ENCODE measurements around the gene TLE4.

The TLE4 gene

DNA sequence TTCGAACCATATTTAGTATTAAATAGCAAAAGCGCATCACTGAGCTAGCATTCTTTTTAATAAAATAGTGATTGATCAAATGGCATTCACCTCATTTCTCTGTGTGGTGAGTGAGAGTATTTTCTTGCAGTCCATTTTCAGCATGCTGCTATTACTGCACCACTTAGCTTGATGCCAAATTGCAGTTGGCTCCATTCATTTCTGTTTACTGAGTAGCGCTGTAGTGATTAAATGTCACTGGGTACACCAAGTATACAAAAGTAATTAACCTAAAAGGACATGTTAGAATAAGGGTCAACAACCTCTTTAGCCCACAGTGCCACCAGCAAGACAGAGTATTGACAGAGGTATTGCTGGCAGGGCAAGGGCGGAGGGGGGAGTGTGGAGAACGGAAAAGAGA lies 122.0 kb downstream of the TLE4 start:
- no peak for DNase-seq (ENCODE audit: low spot score)

DNA sequence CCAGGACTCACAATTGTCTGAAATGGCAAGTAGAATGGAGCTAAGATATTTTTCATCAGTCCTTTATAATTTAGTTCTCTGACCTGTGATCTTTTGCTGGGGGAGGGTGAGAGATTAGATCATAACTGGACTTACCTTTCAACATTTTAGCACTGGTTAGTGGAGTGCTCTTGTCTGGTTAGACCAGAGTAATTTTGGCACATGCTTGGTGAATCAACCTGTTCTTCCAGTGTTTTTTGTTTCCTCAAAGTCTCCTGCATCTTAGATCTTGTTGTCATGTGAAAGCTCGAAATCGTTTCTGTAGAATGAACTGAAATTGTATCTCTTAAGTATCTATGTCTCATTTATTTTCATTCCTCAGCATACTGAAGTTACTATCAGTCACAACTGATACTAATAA lies 122.4 kb downstream of the TLE4 start:
- no peak for DNase-seq (ENCODE audit: low spot score)

DNA sequence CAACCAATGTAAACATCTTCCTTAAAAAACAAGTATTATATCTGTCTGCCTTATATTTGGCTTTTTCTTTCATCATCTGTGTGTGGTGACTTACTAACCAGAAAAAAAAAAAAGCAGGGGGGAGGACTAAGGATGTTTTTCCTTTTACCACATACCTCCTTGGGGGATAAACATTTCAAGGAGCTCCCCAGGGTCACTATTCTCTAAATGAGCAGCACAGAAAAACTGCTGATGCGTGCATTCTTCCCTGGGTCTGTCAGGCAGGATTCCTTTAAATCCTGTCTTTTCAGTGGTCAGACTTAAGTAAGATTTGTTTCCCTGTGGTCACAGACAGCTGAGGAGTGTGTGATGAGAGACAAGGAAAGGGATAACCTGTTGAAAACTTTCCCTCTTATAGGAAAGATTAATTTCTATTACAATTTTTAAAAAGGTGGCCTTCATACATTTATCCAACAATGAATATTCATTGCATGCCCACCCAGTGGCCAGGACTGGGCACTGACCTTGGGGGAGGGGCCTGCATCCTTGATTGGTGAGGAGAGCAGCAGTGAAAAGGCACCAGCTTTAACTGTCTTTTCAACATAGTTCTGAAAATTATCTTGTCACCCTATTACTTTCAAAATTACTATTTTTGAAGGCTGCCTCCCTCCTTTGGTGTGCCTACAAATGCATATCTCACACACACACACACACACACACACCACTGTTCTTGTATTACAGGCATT lies 123.1 kb downstream of the TLE4 start:
- DNase-seq (ENCODE audit: low spot score) = no peak

DNA sequence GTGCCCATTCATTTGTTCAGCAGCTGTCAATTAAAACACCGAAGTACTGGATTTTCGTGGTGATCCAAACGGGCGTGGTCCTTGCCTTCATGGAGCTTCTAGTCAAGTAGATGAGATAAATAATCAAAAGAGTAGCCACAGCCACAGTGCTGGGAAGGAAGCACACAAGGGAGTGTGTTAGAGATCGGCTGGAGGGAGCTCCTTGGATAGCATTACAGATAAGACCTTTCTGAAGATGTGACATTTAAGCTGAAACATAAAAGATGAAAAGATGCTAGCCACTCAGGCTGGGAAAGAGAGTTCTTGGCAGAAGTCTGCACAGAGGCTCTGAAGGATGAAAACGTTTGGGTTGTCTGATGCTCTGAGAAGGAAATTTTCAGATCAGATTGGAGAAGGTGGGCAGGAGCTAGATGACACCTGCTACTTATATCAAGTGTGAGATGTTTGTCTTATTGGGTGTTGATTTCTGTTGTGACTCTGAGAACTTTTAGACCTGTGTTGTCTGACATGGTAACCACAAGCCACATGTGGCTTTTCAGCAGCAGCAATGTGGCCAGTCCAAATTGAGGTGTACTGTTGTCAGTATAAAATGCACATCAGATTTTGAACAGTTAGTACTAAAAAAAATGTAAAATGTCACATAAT lies 123.9 kb downstream of the TLE4 start:
- no peak for DNase-seq (ENCODE audit: low spot score)

DNA sequence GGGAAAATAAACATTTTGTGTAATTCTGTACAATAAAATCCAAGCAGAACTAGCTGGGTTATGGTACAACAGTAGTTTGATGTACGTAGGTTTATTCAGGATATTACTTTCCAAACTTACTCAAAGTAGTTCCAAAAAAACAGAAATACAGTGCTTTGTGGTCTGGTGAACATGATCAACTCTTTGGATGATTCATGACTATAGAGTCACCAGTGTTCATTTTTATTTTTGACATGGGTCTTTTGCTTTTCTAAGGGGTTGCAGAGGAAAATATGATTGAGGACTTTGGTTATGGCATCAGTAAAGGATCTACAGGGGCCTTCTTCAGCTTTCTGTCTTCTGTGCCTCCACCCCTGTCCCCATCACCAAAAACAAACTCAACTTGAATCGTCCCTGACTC lies 127.2 kb downstream of the TLE4 start:
- DNase-seq (ENCODE audit: low spot score) = no peak

DNA sequence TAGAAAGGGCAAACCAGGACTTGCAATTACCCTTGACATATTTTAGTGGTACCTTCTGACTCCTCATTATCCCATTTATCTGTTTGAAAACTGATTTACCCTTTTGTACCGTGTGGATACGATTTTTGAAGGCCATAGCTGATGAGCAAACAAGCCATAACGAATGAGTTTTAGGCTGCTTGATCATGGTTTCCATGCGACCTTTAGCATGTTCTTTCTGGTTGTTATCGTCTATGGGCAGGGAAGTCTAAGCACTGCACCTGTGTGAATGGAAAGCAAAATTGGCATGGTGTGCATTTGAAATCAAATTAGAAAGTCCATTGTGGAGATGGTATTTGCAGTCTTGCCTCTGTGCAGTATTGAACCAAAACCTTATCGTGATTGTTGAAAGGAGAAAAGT lies 127.7 kb downstream of the TLE4 start:
- no peak for DNase-seq (ENCODE audit: low spot score)

DNA sequence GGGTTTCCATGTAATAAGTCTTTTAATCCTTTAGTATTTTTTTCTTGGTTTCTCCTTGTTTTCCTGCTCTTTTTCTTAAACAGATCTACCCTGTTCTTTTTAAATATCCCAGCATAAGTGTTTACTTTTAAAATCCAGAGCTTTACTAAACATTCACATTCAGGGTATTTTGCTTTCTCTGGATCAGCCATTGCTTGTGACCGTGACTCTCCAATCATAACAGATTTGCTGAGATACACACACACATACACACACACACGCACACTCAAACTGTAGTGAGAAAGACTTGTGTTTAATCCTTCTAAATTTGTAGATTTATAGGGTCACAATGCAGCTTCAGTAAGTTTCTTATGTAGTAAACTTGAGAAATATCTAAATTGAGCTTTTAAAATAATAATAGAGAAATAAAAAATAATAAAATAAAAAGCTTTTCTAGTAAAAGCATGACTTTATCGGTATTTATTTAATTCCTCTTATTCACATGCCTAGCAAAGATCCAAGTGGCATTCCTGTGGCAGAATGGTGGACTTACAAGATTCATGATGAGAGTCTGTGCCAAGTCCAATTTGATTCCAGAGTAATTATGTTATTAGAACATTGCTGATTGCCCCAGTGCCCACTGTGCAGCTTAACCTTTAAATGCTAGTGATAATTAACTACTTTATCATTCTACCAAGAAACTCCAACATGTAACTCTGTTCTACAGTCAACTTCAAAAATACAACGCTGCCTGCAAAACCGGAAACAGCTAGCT lies 129.0 kb downstream of the TLE4 start:
- DNase-seq (ENCODE audit: low spot score) = no peak

DNA sequence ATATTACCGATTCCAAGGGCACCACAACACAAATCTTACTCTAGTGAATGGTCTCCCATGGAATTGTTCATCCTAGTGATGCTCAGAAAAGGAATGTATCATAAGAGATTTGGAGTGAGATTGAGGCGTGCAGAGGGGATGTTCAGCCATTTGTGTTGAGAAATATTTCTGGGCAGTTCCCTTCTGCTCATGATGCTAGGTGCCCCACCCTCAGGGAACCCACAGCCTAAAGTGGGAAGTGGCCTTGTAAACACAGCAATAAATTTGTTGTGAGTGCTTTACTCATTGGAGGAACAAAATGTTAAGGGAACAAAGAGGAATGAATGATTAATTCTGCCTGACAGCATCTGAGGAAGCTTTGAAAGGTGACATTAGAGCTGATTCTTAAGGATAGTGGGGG lies 129.9 kb downstream of the TLE4 start:
- no peak for DNase-seq (ENCODE audit: low spot score)

DNA sequence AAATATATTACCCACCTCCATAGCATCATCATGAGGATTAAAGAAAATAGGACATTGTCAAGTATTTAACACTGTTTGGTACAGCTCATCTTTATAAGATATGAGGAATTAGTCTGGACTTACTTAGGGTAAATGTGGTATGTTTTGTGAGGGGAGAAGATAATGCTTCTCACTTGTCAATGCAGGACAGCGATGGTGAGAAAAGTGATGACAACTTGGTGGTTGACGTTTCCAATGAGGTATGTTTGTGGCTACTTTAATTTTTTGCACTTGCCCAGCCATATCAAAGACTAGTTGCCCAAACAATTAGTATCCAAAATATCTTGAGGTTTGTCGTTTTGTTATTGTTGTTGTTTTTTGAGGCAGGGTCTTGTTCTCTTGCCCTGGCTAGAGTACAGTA lies 133.9 kb downstream of the TLE4 start:
- DNase-seq (ENCODE audit: low spot score) = no peak

DNA sequence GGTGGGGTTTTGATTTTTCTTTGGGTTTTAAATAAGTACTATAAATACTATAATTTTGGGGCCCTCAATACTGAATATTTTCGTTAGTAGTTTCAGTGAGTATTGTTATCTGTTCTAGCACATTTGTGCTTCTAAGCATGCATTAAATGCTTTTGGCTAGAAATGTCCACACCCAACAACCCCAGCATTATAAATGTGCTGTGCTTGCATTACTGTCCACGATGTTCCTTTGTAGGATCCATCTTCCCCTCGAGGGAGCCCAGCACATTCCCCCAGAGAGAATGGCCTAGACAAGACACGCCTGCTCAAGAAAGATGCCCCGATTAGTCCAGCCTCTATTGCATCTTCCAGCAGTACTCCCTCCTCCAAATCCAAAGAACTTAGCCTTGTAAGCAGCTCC lies 134.7 kb downstream of the TLE4 start:
- no peak for DNase-seq (ENCODE audit: low spot score)

DNA sequence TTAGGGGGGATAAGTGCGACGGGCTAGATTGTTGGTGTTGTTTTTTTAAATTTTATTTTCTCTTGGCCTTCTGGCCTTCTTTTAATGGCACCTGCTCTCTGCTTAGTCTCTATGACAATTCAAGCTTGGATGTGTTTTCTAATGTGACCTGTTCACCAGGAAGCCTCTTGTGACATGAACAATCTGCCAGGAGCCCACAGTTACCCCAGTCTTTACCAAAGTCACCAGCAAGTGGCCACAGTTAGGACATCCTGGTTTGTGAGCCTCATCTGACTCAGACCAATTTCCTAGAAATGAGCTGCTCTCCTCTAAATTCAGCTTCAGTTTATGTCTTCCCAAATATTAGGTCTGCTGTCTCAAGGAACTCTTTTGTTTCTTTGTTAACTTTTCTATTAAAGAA lies 135.8 kb downstream of the TLE4 start:
- no peak for DNase-seq (ENCODE audit: low spot score)

DNA sequence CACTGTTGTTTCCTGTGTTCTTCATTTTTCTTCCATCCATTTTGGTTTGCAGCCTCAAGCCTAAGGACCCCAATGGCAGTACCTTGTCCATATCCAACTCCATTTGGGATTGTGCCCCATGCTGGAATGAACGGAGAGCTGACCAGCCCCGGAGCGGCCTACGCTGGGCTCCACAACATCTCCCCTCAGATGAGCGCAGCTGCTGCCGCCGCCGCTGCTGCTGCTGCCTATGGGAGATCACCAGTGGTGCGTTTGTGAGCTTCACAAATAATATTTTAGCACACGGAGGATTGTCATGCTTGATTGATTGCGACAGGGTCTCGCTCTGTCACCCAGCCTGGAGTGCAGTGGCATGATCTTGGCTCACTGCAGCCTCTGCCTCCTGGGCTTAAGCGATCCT lies 136.8 kb downstream of the TLE4 start:
- no peak for DNase-seq (ENCODE audit: low spot score)

DNA sequence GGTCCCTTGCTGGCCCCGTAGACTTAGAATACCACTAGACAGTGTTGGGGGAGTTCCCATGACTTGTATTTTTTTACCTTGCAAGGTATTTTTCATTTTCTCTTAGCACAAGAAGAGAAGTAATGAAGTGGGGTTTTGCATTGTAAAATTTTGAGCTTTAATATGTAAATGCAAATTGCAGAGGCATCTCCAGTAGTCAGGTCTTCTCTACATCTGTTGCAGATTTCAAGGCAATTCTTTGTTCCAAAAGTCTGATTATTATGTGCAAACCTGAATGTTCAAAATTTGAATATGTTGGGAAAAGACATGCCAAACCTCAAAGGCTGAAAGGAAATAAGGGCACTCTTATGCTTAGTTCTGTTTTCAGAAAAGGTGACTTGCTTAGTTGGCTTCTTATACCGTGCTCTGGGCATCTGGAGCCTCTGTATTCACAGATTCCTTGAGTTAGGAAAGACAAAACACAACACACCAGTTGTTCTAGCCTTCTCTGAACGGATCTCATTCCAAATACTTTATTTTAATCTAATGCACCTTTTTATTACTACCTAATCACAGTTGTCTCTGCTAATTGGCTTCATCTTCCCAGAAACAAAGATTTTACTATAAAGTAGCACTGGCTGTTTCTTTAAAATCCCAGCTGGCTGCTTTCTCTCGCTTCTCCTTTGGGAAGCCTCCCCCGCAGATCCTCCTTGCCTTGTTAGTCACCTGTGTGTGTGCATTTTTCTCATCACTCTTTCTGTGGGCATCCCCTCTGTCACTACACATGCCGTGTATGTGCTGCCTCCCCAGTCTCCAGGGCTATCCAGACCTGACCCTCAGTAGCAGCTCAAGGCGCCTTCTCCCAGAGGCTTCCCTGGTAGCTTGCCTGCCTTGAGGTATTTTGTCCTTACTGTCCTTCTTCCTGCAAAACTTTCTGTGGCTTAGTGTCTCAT lies 138.2 kb downstream of the TLE4 start:
- no peak for DNase-seq (ENCODE audit: low spot score)

DNA sequence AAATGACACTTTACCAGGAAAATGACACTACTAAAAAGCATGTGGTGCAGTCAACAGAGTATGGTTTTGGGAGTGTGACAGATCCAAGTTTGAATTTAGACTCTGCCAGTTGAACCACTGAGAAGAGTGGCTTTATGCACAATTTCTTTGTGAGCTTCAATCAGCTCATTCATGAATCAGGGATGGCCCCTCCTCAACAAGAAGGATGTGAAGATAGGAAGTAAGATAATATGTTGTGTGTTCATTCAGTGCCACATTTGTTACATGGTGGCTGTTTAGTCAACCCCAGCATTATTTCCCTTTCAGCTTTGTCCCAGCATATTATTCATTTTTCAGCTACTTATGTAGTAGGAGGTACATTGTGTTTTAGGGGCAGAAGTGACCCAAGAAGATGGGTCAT lies 140.1 kb downstream of the TLE4 start:
- DNase-seq (ENCODE audit: low spot score) = no peak

DNA sequence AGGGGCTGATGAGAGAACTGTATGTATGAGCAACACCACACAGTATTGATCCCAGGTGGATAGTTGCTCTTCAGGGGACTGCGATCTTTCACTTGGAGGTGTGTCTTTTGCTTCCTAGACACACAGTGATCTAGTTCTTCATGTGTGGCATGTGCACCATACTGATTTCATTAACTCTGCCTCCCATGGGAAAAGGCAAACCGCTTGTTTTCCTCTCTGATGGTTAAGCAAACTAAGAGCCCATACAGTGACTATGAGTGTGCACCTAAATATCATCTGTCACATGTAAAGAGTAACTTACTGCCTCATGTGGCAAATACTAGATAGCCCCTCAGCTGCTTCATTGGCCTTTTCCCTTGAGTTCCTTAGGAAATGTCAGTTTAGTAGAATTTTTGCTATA lies 147.3 kb downstream of the TLE4 start:
- DNase-seq (ENCODE audit: low spot score) = no peak

DNA sequence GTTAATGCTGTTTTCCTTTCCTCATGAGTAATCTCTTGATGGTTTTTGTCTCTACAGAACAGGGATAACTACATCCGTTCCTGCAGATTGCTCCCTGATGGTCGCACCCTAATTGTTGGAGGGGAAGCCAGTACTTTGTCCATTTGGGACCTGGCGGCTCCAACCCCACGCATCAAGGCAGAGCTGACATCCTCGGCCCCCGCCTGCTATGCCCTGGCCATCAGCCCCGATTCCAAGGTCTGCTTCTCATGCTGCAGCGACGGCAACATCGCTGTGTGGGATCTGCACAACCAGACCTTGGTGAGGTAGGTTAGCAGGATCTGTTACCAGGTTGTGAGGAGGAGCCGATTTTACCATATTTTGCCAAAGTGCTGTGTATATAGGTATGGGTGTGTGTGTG lies 148.2 kb downstream of the TLE4 start:
- DNase-seq (ENCODE audit: low spot score) = no peak

DNA sequence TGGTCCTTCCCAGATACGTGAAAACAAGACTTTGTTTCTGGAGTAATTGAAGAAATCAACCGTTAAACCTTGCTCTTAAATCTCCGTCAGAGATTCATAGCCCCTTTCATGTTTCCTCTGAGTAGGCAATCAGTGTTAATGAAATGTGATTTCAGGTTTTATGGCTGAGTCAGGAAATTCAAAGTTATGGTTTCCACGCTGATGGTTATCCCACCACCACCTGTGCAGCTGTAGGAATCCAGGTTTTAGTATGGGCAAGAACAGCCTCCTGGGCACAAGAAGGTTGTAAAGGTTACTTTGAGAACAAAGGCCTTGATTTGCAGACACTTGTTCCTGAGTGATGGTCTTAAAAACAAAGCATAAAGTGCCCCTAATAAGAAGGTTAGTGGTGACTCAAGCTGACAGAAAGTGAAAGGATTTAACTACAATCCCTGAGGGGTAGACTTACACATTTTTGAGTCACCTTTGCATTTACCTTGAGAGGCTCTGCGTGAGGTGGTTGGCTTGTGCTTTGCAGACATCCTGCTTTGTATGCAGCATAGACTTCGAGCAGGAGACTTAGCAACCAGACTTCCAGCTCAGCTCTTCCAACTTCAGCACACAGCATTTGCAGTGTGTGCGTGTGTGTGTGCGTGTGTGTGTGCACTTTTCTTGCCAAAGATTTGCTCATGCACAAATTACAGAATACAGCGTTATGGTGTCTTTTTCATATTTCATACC lies 159.6 kb downstream of the TLE4 start:
- no peak for DNase-seq (ENCODE audit: low spot score)

DNA sequence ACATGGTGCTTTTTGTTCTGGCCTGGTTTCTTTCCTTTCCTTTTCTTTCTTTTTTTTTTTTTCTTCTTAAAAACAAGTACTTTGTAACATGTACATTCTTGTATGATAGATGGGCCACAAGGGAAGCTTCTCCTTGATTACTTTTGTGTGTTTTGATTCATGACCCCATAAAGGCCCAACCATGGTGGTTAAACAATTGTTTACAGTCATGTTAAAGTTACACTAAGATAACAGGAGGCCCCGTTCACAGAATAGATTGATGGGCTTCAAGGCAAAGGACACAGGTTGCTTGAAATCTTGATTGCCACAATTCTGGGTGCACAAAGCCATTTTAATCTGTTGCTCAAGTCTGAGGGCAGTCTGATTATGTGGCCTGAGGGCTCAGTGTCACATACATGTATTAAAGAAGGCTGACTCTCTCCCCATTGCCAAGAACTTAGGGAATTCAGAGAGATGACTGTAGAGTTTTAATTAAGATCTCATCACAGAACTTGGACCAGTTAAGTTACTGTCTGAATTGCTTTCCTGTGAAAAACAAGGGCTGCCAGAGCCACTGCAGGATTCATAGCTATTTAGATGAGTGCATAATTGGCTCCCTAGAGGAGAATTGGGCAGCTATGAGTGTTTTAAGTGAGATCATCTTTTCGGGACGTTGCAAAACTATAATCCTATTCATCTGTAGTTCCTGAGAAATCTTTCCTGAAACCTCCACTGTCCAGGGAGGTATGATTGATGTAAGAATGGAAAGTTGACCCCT lies 163.4 kb downstream of the TLE4 start:
- no peak for DNase-seq (ENCODE audit: low spot score)

DNA sequence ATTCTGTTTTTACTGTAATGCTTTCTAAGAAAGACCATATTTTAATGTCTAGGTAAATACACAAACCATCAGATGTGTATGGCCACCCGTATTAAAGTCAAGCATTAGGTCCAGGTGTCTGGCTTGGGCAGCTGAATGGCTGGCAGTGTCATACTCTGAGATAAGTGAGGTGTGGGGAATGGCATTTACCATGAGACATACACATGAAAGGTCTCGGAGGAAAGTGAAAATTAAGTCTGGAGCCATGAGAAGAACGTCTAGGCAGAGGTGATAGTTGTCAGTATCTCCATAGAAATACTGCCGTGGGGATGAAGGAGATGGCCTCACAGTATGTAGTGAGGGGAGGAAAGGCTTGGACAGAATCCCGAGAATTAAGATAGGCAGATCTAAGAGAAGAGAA lies 164.3 kb downstream of the TLE4 start:
- no peak for DNase-seq (ENCODE audit: low spot score)

DNA sequence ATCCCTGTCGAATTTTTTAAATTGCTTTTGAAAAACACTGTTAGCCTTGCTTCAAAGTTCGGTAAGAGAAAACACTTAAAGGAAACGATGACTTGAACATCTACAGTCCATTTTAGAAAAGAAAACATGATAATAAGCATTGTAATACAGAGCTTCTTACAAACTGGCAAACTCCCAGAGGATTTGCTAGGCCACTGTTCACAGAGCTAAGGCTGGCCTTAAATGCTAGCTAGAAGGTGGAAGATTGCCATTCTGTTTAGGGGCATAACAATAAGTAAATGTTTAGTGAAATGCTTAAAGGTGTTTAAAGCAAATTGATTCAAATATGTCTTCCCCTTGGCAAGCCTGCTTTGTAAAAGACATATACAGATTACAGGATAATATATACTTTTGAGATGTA lies 169.6 kb downstream of the TLE4 start:
- no peak for DNase-seq (ENCODE audit: low spot score)
